ENCODE results near the gene ZG16B. TPM values are rescaled to one million over a fixed set of nuclear protein-coding genes. Genes with fewer than 3 reads are reported as not detected.

The ZG16B gene
- total RNA-seq, 1 experiment from 2014 or later = not detected

- Mint-ChIP-seq H3K4me3 (no peak overlapping the region), H3K9me3 (peaks cover 4 to 8% of the 10 kb centered on the region in 2 experiments; a peak in 4 of 5 replicates), H3K4me1 (peaks cover 0 to 10% of the 10 kb centered on the region in 2 experiments; a peak in 2 of 4 replicates), H3K27ac (no peak overlapping the region; a peak in 1 of 7 replicates), H3K36me3 (ENCODE audit: insufficient read depth in 1 of 3, low read depth in 3 of 3) (peaks cover 0 to 3% (median 3%) of the 10 kb centered on the region in 3 experiments; a peak in 2 of 7 replicates), H3K27me3 (ENCODE audit: low read depth) (peaks cover 15% of the 10 kb centered on the region)
- H3K18ac ChIP-seq (ENCODE audit: insufficient read length, low read depth, low read length) = no peak overlapping the region
- no peaks in the 10 kb centered on the region for H3K79me1 ChIP-seq (ENCODE audit: insufficient read depth, low read depth, low read length, poor library complexity, severe bottlenecking)
- H4K8ac ChIP-seq (replicated peaks; ENCODE audit: insufficient read length, low read depth, low read length) = no peak overlapping the region
- H3T11ph ChIP-seq (ENCODE audit: low read length) = no peak overlapping the region
- H2BK5ac ChIP-seq (ENCODE audit: insufficient read length, low read length) = no peak overlapping the region
- H4K20me1 ChIP-seq (ENCODE audit: control insufficient read depth, insufficient read depth, insufficient read length) = no peaks in the 10 kb centered on the region
- no CpG with 5 or more reads among the region's 16 CpGs for WGBS (ENCODE audit: extremely low coverage, insufficient read length, low lambda C conversion rate)
- H2AFZ ChIP-seq (ENCODE audit: low read length) = no peak overlapping the region
- H3K4me2 ChIP-seq (ENCODE audit: insufficient read depth, insufficient read length, low read length) = no peak overlapping the region
- H3K56ac ChIP-seq (ENCODE audit: insufficient read length, low read depth, low read length) = no peak overlapping the region
- no peak for TF ChIP-seq CTCF (conservative IDR thresholded peaks at IDR 0.05)
- H3K4me1 ChIP-seq (ENCODE audit: insufficient read depth, low read length) = peaks cover 3% of the 10 kb centered on the region; the same call in 1 of the 2 replicates
- H3K4ac ChIP-seq (ENCODE audit: low read depth, low read length) = no peak overlapping the region
- H2BK15ac ChIP-seq (ENCODE audit: low read depth, low read length) = no peak overlapping the region
- no peak overlapping the region for H3K14ac ChIP-seq (ENCODE audit: insufficient read depth, low read length)
- no peak for DNase-seq
- no peak overlapping the region for H3K27ac ChIP-seq (ENCODE audit: insufficient read length, low read depth, low read length)
- H2BK120ac ChIP-seq (ENCODE audit: low read depth, low read length, poor library complexity, severe bottlenecking) = no peak overlapping the region
- H4K91ac ChIP-seq (ENCODE audit: insufficient read length, low read depth, low read length) = no peak overlapping the region
- no peak overlapping the region for H2BK12ac ChIP-seq (ENCODE audit: insufficient read length, low read depth, low read length)
- H3K27me3 ChIP-seq (ENCODE audit: insufficient read depth, low read length) = no peaks in the 10 kb centered on the region
- H3K9me3 ChIP-seq (ENCODE audit: control insufficient read depth, low read depth, low read length) = no peaks in the 10 kb centered on the region
- no peak overlapping the region for H2AK5ac ChIP-seq (ENCODE audit: insufficient read length, low read length)
- no peak overlapping the region for H3K23ac ChIP-seq (ENCODE audit: insufficient read length, low read depth, low read length)
- H2BK20ac ChIP-seq (ENCODE audit: low read depth, low read length, poor library complexity, severe bottlenecking) = no peak overlapping the region
- H3K79me2 ChIP-seq (ENCODE audit: insufficient read depth, low read length) = no peaks in the 10 kb centered on the region
- H4K5ac ChIP-seq (ENCODE audit: insufficient read length, low read depth, low read length) = no peak overlapping the region
- no peaks in the 10 kb centered on the region for H3K23me2 ChIP-seq (ENCODE audit: insufficient read length, low read depth, low read length, poor library complexity, severe bottlenecking)
- H3K9ac ChIP-seq (ENCODE audit: extremely low read depth, insufficient read length, low read length) = no peak overlapping the region
These were observed 19.0 kb downstream of the ZG16B start for GRCh38 chr16:2848933-2849725.

All from H9 (cell line).